Right renal cortex interstitium (tissue), 3 donors: Measurements from ENCODE around the gene ADAM19. TPM values are rescaled to one million over a fixed set of nuclear protein-coding genes. Genes with fewer than 3 reads are reported as not detected.
"Not testable (repeated sequence)": the region's sequence is repeated elsewhere in the genome, so short reads cannot be mapped to it uniquely, and the experiment has no call there.

ENCODE experiments used
- DNase-seq, 3 donors: peaks; one replicate each; pipeline ENCODE4 v3.0.0-alpha.2; 2013; ENCODE audit warnings: low read depth in 3 of 3, low spot score in 2 of 3
- polyA plus RNA-seq, 3 donors: library from polyadenylated mRNA; unstranded; fragments of 120-200 nt; gene quantifications; one replicate each; pipeline ENCODE4 v1.2.1, GENCODE V29; 2013; ENCODE audit not compliant: insufficient read length in 3 of 3

Gene ADAM19
- polyA plus RNA-seq, 3 donors, result 7.7 to 9.6 (median 8.2) TPM

- no peak for DNase-seq
These were observed 131.4 kb downstream of the ADAM19 start for GRCh38 chr5:157444224-157444623.

GRCh38 chr5:157443041-157443549, 132.5 kb downstream of the ADAM19 start:
- DNase-seq, result no peak

- no peak for DNase-seq
These were observed 141.5 kb downstream of the ADAM19 start for GRCh38 chr5:157434096-157434495.

GRCh38 chr5:157431544-157432200, 143.9 kb downstream of the ADAM19 start:
- peak in 2 of 3 donors; percentile 17 to 35 for DNase-seq

- not testable (repeated sequence) for DNase-seq
These were observed 145.7 kb downstream of the ADAM19 start for GRCh38 chr5:157429920-157430319.

Other genes with a start within 250 kb of the ADAM19 start
- under 1 TPM; 0.17 to 0.69 (median 0.32) TPM for gene NIPAL4, start 115.6 kb downstream of the ADAM19 start, polyA plus RNA-seq
- under 1 TPM; 0.65 to 0.83 (median 0.83) TPM for gene SOX30, start 76.7 kb upstream of the ADAM19 start, polyA plus RNA-seq
- not detected for gene C5orf52, start 95.8 kb upstream of the ADAM19 start, polyA plus RNA-seq
- gene THG1L, start 155.6 kb upstream of the ADAM19 start, polyA plus RNA-seq, result 10 to 100 TPM; 28.1 to 33.1 (median 29.4) TPM
- 1 to 10 TPM; 7.7 to 8.5 (median 8.3) TPM for gene LSM11, start 167.9 kb upstream of the ADAM19 start, polyA plus RNA-seq